Measurements from ENCODE around the gene CCDC188. TPM values are rescaled to one million over a fixed set of nuclear protein-coding genes. Genes with fewer than 3 reads are reported as not detected.

The CCDC188 gene
- total RNA-seq, 1 experiment from 2014 or later, result not detected

DNA sequence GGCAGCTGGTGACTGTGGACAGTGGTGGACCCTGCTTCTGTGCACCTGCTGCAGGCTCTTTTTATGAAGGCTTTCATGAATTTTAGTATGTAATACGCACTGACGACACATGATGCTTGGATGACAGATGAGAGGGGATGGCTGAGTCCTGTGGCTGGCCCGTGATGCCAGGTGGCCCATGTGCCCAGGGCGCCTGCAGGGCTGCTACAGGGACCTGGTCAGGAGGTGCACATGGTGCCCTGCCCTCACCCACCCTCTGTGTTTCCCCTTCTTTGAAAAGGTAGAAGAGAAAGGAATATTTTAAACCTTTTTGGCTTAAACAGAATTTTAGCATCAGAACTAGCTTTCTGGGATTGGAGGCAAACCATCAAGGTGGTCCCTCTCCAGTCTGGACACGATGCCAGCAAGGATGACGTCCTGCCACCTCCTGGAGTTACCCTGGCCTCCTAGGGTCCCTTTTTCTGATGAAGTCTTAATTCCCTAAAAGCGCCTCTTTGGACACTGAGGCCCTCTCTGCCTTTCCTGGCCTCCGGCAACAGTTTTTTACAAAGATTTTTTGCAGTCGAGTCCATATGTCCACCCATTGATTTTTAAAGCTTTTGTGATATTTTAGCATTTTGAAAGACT lies 40.4 kb downstream of the CCDC188 start:
- H3K23me2 ChIP-seq (ENCODE audit: insufficient read length, low read depth, low read length, poor library complexity, severe bottlenecking), result no peaks in the 10 kb centered on the region
- no peak overlapping the region for H4K8ac ChIP-seq (replicated peaks; ENCODE audit: insufficient read length, low read depth, low read length)
- no peaks in the 10 kb centered on the region for H3K79me2 ChIP-seq (ENCODE audit: insufficient read depth, low read length)
- no peak overlapping the region for H3K9ac ChIP-seq (ENCODE audit: extremely low read depth, insufficient read length, low read length)
- no peak overlapping the region for H2BK20ac ChIP-seq (ENCODE audit: low read depth, low read length, poor library complexity, severe bottlenecking)
- H2BK12ac ChIP-seq (ENCODE audit: insufficient read length, low read depth, low read length), result no peak overlapping the region
- Mint-ChIP-seq H3K27me3 (ENCODE audit: low read depth) (no peaks in the 10 kb centered on the region; the same call in 1 of the 2 replicates), H3K4me1 (no peaks in the 10 kb centered on the region; a peak in 2 of 4 replicates), H3K9me3 (no peaks in the 10 kb centered on the region), H3K4me3 (no peak overlapping the region), H3K27ac (peak overlapping the region in 1 of 3 experiments; percentile 84; a peak in 2 of 7 replicates), H3K36me3 (ENCODE audit: insufficient read depth in 1 of 3, low read depth in 3 of 3) (peaks cover 32 to 77% (median 67%) of the 10 kb centered on the region in 3 experiments; a peak in 6 of 7 replicates)
- H2BK15ac ChIP-seq (ENCODE audit: low read depth, low read length), result no peak overlapping the region
- no CpG with 5 or more reads among the region's 9 CpGs for WGBS (ENCODE audit: extremely low coverage, insufficient read length, low lambda C conversion rate)
- no peak overlapping the region for H2AK5ac ChIP-seq (ENCODE audit: insufficient read length, low read length)
- H4K5ac ChIP-seq (ENCODE audit: insufficient read length, low read depth, low read length), result no peak overlapping the region
- H3K27me3 ChIP-seq (ENCODE audit: insufficient read depth, low read length), result no peaks in the 10 kb centered on the region
- H3K18ac ChIP-seq (ENCODE audit: insufficient read length, low read depth, low read length), result no peak overlapping the region
- H3K4me2 ChIP-seq (ENCODE audit: insufficient read depth, insufficient read length, low read length), result no peak overlapping the region
- no peaks in the 10 kb centered on the region for H4K20me1 ChIP-seq (ENCODE audit: control insufficient read depth, insufficient read depth, insufficient read length)
- H2BK5ac ChIP-seq (ENCODE audit: insufficient read length, low read length), result no peak overlapping the region
- DNase-seq, result no peak
- H3K27ac ChIP-seq (ENCODE audit: insufficient read length, low read depth, low read length), result no peak overlapping the region
- no peak overlapping the region for H3K14ac ChIP-seq (ENCODE audit: insufficient read depth, low read length)
- H3K23ac ChIP-seq (ENCODE audit: insufficient read length, low read depth, low read length), result no peak overlapping the region
- H4K91ac ChIP-seq (ENCODE audit: insufficient read length, low read depth, low read length), result no peak overlapping the region
- H3K4me1 ChIP-seq (ENCODE audit: insufficient read depth, low read length), result no peaks in the 10 kb centered on the region
- no peak overlapping the region for H3K4ac ChIP-seq (ENCODE audit: low read depth, low read length)
- no peak overlapping the region for H3K56ac ChIP-seq (ENCODE audit: insufficient read length, low read depth, low read length)
- H2AFZ ChIP-seq (ENCODE audit: low read length), result no peak overlapping the region
- no peaks in the 10 kb centered on the region for H3K79me1 ChIP-seq (ENCODE audit: insufficient read depth, low read depth, low read length, poor library complexity, severe bottlenecking)
- H3T11ph ChIP-seq (ENCODE audit: low read length), result no peak overlapping the region
- no peaks in the 10 kb centered on the region for H3K9me3 ChIP-seq (ENCODE audit: control insufficient read depth, low read depth, low read length)
- TF ChIP-seq, protein P1, sequence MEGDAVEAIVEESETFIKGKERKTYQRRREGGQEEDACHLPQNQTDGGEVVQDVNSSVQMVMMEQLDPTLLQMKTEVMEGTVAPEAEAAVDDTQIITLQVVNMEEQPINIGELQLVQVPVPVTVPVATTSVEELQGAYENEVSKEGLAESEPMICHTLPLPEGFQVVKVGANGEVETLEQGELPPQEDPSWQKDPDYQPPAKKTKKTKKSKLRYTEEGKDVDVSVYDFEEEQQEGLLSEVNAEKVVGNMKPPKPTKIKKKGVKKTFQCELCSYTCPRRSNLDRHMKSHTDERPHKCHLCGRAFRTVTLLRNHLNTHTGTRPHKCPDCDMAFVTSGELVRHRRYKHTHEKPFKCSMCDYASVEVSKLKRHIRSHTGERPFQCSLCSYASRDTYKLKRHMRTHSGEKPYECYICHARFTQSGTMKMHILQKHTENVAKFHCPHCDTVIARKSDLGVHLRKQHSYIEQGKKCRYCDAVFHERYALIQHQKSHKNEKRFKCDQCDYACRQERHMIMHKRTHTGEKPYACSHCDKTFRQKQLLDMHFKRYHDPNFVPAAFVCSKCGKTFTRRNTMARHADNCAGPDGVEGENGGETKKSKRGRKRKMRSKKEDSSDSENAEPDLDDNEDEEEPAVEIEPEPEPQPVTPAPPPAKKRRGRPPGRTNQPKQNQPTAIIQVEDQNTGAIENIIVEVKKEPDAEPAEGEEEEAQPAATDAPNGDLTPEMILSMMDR (conservative IDR thresholded peaks at IDR 0.05), result no peak
- no peak overlapping the region for H2BK120ac ChIP-seq (ENCODE audit: low read depth, low read length, poor library complexity, severe bottlenecking)

Measured in H9 (cell line).